ENCODE measurements around the gene PPP2R2C. TPM values are rescaled to one million over a fixed set of nuclear protein-coding genes. Genes with fewer than 3 reads are reported as not detected.

The PPP2R2C gene
- total and polyA plus RNA-seq, 2 donors (not counting 1 experiment from before 2014, with no cell fraction given) = 0.10 to 0.17 TPM

DNA sequence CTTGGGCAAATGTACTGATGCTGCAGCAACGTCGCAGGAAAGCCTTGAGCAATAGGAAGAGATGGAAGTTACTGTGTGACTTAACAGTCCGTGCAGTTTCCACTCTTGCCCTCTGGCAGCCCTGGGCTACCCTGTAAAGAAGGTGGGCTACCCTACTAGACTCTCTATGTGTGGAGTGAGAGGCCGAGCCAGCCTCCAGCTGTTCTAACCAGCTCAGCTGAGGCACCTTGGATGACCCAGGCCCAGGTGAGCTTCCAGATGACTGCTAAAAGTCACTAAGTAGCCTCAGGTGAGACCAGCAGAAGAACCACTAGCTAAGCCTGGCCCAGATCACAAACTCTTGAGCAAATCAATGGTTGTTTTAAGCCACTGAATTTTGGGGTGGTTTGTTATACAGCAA lies 34.9 kb upstream of the PPP2R2C start:
- no peaks in the 10 kb centered on the region for H3K9me3 ChIP-seq (ENCODE audit: control insufficient read depth, insufficient read depth, low read depth, low read length)
- no peaks in the 10 kb centered on the region for H3K4me1 ChIP-seq (ENCODE audit: control insufficient read depth, extremely low read depth, insufficient read depth, low read length)
- H4K20me1 ChIP-seq (ENCODE audit: control insufficient read depth, extremely low read depth, insufficient read depth, low read length) = no peaks in the 10 kb centered on the region
- no peak for DNase-seq (ENCODE audit: low read depth in 2 of 2)
- H3K36me3 ChIP-seq (ENCODE audit: control insufficient read depth, insufficient read depth, low read length) = no peaks in the 10 kb centered on the region
- TF ChIP-seq EZH2 (IDR thresholded peaks at IDR 0.05; ENCODE audit: low read length, missing control alignments) = no peak
- no peak overlapping the region for H3K4me3 ChIP-seq (replicated peaks in 1 of 4; ENCODE audit: control extremely low read depth in 1 of 4, insufficient read depth in 1 of 4, low read depth in 3 of 4, low read length in 4 of 4)
- no peaks in the 10 kb centered on the region for H3K27me3 ChIP-seq (ENCODE audit: control insufficient read depth, insufficient read depth, low read length)
- no peak overlapping the region for H3K27ac ChIP-seq (ENCODE audit: insufficient read depth, low read length)
- no peak overlapping the region for H3K9ac ChIP-seq (ENCODE audit: insufficient read depth, low read length)
- H3K79me2 ChIP-seq (ENCODE audit: control insufficient read depth, insufficient read depth, low read length) = no peaks in the 10 kb centered on the region
- no peak overlapping the region for H2AFZ ChIP-seq (ENCODE audit: low read length)
- H3K4me2 ChIP-seq (ENCODE audit: extremely low read depth, insufficient read depth, low read length) = no peak overlapping the region

- DNase-seq (ENCODE audit: low read depth in 2 of 2) = no peak
- H3K4me2 ChIP-seq (ENCODE audit: extremely low read depth, insufficient read depth, low read length) = no peak overlapping the region
- no peak overlapping the region for H3K9ac ChIP-seq (ENCODE audit: insufficient read depth, low read length)
- H3K4me3 ChIP-seq (replicated peaks in 1 of 4; ENCODE audit: control extremely low read depth in 1 of 4, insufficient read depth in 1 of 4, low read depth in 3 of 4, low read length in 4 of 4) = no peak overlapping the region
- TF ChIP-seq EZH2 (IDR thresholded peaks at IDR 0.05; ENCODE audit: low read length, missing control alignments) (no peak), CTCF (conservative IDR thresholded peaks at IDR 0.05 in 1 of 2, IDR thresholded peaks at IDR 0.05 in 1 of 2; ENCODE audit: low read depth in 1 of 2, low read length in 2 of 2) (no peak)
- no peaks in the 10 kb centered on the region for H3K36me3 ChIP-seq (ENCODE audit: control insufficient read depth, insufficient read depth, low read length)
- no peaks in the 10 kb centered on the region for H4K20me1 ChIP-seq (ENCODE audit: control insufficient read depth, extremely low read depth, insufficient read depth, low read length)
- H3K4me1 ChIP-seq (ENCODE audit: control insufficient read depth, extremely low read depth, insufficient read depth, low read length) = no peaks in the 10 kb centered on the region
- H3K27me3 ChIP-seq (ENCODE audit: control insufficient read depth, insufficient read depth, low read length) = no peaks in the 10 kb centered on the region
- H3K27ac ChIP-seq (ENCODE audit: insufficient read depth, low read length) = no peak overlapping the region
- H3K9me3 ChIP-seq (ENCODE audit: control insufficient read depth, insufficient read depth, low read depth, low read length) = no peaks in the 10 kb centered on the region
- H3K79me2 ChIP-seq (ENCODE audit: control insufficient read depth, insufficient read depth, low read length) = no peaks in the 10 kb centered on the region
- no peak overlapping the region for H2AFZ ChIP-seq (ENCODE audit: low read length)
Measured at GRCh38 chr4:6506616-6507140, 34.3 kb upstream of the PPP2R2C start.

GRCh38 chr4:6504900-6505496 lies 32.6 kb upstream of the PPP2R2C start:
- Histone ChIP-seq H3K4me1 (ENCODE audit: control insufficient read depth, extremely low read depth, insufficient read depth, low read length) (no peaks in the 10 kb centered on the region), H4K20me1 (ENCODE audit: control insufficient read depth, extremely low read depth, insufficient read depth, low read length) (no peaks in the 10 kb centered on the region), H3K27me3 (ENCODE audit: control insufficient read depth, insufficient read depth, low read length) (no peaks in the 10 kb centered on the region), H3K4me2 (ENCODE audit: extremely low read depth, insufficient read depth, low read length) (no peak overlapping the region), H2AFZ (ENCODE audit: low read length) (no peak overlapping the region), H3K9ac (ENCODE audit: insufficient read depth, low read length) (no peak overlapping the region), H3K36me3 (ENCODE audit: control insufficient read depth, insufficient read depth, low read length) (no peaks in the 10 kb centered on the region), H3K4me3 (replicated peaks in 1 of 4; ENCODE audit: control extremely low read depth in 1 of 4, insufficient read depth in 1 of 4, low read depth in 3 of 4, low read length in 4 of 4) (no peak overlapping the region), H3K27ac (ENCODE audit: insufficient read depth, low read length) (no peak overlapping the region), H3K9me3 (ENCODE audit: control insufficient read depth, insufficient read depth, low read depth, low read length) (no peaks in the 10 kb centered on the region), H3K79me2 (ENCODE audit: control insufficient read depth, insufficient read depth, low read length) (no peaks in the 10 kb centered on the region)
- no peak for TF ChIP-seq EZH2 (IDR thresholded peaks at IDR 0.05; ENCODE audit: low read length, missing control alignments)
- TF ChIP-seq CTCF (conservative IDR thresholded peaks at IDR 0.05 in 1 of 2, IDR thresholded peaks at IDR 0.05 in 1 of 2; ENCODE audit: low read depth in 1 of 2, low read length in 2 of 2) = no peak
- DNase-seq (ENCODE audit: low read depth in 2 of 2) = no peak
